Measurements from ENCODE around the gene HGF.

GRCh38 chr7:81652225-81652624, 117.6 kb downstream of the HGF start:
- TF ChIP-seq ZNF136 (CRISPR knock-in tag; IDR thresholded peaks at IDR 0.05; ENCODE audit: low read depth): no peak
- TF ChIP-seq PAX8 (CRISPR knock-in tag; IDR thresholded peaks at IDR 0.05; ENCODE audit: borderline replicate concordance): no peak
- no peak for TF ChIP-seq KDM1A (CRISPR knock-in tag; IDR thresholded peaks at IDR 0.05)
- TF ChIP-seq ATF3 (CRISPR knock-in tag; IDR thresholded peaks at IDR 0.05): no peak
- no peak for TF ChIP-seq CTCF (CRISPR knock-in tag; IDR thresholded peaks at IDR 0.05)
- TF ChIP-seq MLX (CRISPR knock-in tag; IDR thresholded peaks at IDR 0.05): no peak

All from HepG2 (cell line).